ENCODE results near the gene GLS2.
"Not testable (repeated sequence)": the region's sequence is repeated elsewhere in the genome, so short reads cannot be mapped to it uniquely, and the experiment has no call there.

GLS2 gene
- total RNA-seq, result 2.2 to 3.1 reads per million in 2 donors

DNA sequence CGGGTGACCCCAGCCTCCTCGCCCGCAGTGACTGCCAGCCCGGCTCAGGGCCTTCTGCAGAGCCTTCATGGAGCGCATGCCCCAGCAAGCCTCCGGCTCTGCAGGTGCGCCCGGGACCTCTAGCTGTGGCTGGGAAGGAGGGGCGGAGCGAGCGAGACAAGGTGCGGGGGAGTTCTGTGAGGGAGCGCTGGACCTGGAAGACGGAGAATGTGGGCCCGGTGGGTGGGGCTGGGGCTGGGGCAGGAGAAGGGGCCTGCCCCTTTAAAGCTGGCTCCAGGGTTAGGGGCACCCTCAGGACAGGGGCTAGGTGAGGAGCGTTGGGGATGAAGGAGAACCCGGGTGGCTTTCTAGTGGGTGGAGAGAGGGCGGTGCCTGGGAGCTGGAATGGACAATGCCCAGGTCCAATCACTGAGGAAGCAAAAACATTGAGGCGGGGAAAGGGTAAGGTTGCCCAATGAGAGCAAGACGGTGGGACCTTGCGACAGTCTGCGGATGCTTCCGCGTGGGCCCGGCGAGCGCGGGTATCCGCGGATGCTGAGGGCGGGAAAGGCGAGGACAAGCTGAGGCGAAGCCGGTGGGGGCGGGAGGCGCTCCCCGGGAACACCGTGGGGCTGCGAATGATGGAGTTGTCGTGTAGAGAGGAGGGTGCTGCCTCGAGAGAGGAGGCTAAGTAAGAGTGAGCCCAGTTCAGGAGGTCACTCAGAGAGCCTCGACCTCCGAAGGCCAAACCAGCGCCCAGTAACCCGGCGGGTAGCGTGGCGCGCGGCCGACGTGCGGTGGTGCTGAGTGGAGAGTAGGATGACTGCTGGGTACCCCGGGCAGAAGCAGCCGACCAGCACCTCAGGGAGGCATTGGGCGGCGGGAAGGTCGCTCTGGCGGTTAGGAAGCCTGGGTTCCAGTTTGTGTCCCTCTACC, at the start of gene GLS2:
GLS2 (minus strand) TSS at position 121 of the 915 bp plus-strand sequence; CDS start at position 78, 43 bp downstream.
- peak; percentile 28 to 85 (median 60) for DNase-seq

- no peak for DNase-seq
These were observed 49.6 kb upstream of the GLS2 start for GRCh38 chr12:56537546-56537945.

GRCh38 chr12:56530390-56531055, 42.6 kb upstream of the GLS2 start:
- no peak for DNase-seq

DNA sequence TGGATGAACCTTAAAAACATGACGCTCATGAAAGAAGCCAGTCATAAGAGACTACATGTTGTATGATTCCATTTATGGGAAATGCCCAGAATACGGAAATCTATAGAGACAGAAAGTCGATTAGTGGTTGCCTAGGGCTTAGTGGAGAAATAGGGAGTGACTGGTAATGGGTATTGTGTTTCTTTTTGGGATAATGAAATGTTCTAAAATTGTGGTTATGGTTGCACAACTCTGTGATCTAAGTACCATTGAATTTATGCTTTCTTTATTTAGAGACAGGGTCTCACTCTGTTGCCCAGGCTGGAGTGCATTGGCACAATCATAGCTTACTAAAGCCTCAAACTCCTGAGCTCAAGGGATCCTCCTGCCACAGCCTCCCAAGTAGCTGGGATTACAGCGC, 41.7 kb upstream of the GLS2 start:
- DNase-seq, result no peak

DNA sequence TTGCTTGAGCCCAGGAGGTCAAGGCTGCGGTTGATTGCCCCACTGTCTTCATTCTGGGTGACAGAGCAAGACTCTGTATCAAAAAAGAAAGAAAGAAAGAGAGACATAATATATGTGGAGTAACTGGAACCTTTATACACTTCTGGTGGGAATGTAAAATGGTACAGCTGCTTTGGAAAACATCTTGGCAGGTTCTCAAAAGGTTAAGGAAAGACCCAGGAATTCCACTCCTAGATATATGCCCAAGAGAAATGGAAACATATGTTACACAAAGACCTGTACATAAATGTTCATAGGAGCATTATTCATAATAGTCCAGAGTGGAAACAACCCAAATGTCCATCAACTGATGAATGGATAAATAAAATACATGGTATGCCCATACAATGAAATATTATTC, 40.9 kb upstream of the GLS2 start:
- DNase-seq, result no peak

DNA sequence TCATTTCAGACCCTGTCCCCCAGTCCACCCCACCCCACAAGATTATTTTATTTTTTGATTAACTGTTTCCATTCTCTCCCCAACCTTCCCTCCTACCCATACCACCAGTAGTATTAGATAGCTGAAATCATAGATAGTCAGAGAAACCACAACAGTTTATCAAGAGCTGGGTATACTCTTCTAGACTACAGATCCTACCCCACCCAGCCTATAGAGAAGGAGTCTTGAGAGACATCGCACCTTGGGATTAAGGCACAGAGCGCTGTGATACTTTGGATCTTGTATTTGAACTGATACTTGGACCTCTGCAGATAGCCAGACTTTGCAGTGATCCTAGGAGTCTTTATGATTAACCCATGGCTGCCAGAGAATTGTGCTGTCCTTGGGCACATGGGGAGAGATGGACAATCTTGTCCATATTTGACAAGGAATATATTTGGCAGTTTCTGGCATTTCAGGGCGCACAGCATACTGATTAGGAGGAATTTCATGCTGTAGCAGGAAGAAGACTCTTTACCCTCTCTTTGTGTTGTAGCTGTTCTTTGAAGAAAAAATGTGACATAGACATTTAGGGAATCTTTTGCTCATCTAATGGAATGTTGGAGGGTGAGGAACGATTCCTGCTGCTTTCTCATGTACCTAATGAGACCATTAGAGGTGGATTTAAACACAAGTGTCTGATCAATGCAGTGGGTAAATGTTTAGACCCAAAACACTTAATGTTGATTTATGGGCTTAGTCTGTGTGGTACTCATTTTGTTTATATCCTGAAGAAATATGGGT, 34.6 kb upstream of the GLS2 start:
- no peak for DNase-seq

DNA sequence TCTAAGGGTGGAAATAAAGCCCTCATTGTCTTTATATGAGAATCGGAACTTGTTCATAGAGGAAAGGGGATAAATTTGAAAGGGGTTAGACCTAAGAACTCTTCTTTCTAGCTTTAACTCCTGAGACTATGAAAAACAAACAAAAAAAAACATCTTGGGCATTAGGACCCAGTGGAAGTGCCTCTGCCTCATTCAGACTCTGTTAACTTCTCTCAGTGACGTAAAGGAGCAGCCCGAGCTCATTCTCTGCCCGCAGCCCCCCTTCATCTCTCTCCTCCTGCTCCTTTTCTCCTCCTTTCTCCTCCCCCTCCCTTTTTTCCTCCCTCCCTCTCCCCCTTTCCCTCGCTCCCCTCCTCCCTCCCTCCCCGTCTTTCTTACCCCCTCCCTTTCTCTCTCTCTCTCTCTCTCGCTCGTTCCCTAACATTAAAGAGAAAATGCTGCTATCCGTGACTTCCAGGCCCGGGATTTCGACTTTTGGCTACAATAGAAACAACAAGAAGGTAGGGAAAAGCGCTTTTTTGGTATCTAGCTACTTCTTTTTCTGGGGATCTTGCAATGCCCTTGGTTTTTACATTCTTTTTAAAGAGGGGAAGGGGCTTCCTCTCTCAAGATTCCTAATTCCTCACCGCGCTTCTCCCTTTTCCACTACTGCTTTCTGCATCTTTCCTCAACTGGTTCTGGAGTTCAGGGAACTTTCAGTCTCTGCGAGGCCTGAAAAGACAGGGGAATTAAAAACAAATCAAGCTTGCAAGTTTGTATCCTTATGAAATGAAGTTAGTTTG, 33.8 kb upstream of the GLS2 start, which contains the start of gene RBMS2:
RBMS2 (plus strand) TSS at position 231 of the 782 bp plus-strand sequence; CDS start at position 435, 204 bp downstream.
- peak in 2 of 5 experiments; percentile 53 to 67 for DNase-seq

DNA sequence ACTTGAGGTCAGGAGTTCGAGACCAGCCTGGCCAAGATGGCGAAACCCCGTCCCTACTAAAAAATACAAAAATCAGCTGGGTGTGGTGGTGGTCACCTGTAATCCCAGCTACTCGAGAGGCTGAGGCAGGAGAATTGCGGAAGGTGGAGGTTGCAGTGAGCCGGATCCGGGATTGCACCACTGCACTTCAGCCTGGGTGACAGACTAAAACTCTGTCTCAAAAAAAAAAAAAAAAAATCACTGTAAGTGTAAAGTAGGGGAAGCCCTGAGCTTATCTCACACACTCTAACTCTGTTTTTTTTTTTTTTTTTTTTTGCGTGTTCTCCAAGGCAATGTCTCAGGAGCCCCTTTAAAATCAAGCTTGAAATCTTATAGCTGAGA, 33.2 kb upstream of the GLS2 start:
- DNase-seq, result no peak

- DNase-seq, result no peak
These were observed 32.5 kb upstream of the GLS2 start for GRCh38 chr12:56520506-56520905.

- no peak for DNase-seq
These were observed 32.1 kb upstream of the GLS2 start for GRCh38 chr12:56520048-56520447.

GRCh38 chr12:56518570-56518969, 30.6 kb upstream of the GLS2 start:
- DNase-seq, result no peak

DNA sequence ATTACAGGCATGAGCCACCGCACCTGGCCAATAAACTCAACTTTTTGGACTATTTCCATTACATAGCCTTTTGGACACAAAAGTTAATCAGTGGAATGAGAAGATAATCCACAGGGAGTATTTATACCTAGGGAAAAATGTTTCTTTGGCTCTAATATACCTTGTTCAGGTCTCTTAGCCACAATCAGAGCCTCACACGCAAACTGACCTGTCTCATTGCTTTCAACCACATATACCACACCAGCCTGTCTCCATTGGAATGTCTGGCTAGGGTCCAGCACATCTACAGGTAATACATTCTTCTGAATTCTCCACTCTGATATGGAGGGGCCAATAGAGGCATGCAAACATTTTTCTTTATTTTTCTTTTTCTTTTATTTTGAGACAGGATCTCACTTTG, 29.9 kb upstream of the GLS2 start:
- DNase-seq, result no peak

- not testable (repeated sequence) for DNase-seq
These were observed 26.0 kb upstream of the GLS2 start for GRCh38 chr12:56514014-56514318.

GRCh38 chr12:56510786-56511185, 22.8 kb upstream of the GLS2 start:
- no peak for DNase-seq

GRCh38 chr12:56499879-56500278, 11.9 kb upstream of the GLS2 start:
- DNase-seq, result not testable (repeated sequence)

GRCh38 chr12:56499452-56499851, 11.5 kb upstream of the GLS2 start:
- DNase-seq, result not testable (repeated sequence)

DNA sequence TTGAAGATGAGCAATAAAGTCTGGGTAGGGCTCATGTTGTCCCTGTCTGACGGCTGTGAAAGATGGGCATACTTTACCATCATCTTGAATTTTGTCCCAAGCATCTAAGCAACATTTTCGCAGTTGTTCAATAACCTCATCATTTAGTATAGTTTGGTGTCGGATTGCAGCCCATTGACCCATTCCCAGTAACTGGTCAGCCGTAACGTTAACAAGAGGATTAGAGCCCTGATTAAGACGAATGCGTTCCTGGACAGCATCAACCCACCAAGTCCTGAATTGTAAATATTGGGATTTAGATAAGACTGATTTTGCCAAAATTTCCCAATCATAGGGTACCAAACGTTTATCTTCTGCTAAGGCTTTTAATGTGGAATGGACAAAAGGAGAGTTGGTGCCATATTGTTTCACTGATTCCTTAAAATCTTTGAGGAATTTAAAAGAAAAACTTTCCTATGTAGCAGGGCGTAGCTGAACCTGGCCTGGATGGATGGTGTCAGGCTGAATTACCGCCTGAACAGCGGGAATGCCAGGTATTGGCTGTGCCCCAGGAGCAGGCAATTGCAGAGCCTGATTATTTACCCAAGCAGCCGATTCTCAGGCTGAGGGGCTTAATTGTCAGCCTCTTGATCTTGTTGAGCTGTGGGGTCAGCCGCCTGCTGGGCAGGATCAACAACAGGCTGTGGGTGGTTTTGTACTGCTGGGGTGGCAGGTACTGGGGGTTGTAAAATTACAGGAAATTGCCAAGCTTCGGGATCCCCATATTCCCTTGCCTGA, 10.4 kb upstream of the GLS2 start:
- not testable (repeated sequence) for DNase-seq

- peak in 4 of 5 experiments; percentile 10 to 51 (median 26) for DNase-seq
These were observed 8.7 kb upstream of the GLS2 start for GRCh38 chr12:56496704-56497103.

GRCh38 chr12:56494481-56494880, 6.5 kb upstream of the GLS2 start:
- DNase-seq, result not testable (repeated sequence)

GRCh38 chr12:56494106-56494415, 6.1 kb upstream of the GLS2 start:
- not testable (repeated sequence) for DNase-seq

DNA sequence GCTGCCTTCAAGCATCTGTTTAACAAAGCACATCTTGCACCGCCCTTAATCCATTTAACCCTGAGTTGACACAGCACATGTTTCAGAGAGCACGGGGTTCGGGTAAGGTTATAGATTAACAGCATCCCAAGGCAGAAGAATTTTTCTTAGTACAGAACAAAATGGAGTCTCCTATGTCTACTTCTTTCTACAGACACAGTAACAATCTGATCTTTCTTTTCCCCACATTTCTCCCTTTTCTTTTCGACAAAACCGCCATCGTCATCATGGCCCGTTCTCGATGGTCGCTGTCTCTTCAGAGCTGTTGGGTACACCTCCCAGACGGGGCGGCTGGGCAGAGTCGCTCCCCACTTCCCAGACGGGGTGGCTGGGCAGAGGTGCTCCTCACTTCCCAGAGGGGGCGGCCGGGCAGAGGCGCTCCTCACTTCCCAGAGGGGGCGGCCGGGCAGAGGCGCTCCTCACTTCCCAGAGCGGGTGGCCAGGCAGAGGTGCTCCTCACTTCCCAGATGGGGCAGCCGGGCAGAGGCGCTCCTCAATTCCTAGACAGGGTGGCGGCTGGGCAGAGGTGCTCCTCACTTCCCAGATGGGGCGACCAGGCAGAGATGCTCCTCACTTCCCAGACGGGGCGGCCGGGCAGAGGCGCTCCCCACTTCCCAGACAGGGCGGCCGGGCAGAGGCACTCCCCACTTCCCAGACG, 5.6 kb upstream of the GLS2 start:
- not testable (repeated sequence) for DNase-seq
